ENCODE measurements around the gene YIF1B. TPM values are rescaled to one million over a fixed set of nuclear protein-coding genes. Genes with fewer than 3 reads are reported as not detected.

Gene YIF1B, protein sequence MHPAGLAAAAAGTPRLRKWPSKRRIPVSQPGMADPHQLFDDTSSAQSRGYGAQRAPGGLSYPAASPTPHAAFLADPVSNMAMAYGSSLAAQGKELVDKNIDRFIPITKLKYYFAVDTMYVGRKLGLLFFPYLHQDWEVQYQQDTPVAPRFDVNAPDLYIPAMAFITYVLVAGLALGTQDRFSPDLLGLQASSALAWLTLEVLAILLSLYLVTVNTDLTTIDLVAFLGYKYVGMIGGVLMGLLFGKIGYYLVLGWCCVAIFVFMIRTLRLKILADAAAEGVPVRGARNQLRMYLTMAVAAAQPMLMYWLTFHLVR
- 10 to 100 TPM; 54.9 to 60.0 TPM for total RNA-seq

DNA sequence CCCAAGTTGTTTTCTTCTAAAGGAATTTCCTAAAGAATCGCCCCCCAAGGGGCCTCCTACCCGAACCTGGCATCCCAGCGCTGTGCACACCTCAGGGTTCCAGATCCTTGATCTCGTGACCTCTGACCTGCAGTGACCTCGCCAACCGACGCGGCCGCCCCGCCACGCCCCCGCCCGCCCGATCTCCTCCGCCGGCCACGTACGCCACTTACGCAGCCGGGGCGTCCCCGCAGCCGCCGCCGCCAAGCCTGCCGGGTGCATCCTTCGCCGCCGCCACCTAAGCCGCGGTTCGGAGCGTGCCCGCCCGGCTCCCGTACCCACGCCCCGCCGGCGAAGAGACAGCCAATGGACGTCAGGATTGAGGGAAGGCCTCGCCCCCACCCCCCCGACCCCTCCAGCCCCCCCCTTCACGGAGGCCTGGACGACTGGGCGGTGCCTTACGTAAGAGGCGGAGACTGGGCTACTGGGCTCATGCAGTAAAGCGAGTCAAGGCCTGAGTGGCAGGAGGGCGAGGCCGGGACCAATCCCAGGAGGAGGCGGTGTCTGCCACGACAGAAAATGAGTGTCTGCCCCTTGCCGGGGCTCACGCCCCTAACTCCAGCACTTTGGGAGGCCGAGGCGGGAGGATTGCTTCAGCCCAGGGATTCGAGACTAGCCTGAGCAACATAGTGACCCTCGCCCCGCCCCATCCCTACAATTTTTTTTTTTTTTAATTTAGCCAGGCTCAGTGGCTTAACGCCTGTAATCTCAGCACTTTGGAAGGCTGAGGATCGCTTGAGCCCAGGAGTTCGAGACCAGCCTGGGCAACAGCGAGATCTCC, at the start of gene YIF1B:
YIF1B (minus strand) TSS at position 291 of the 820 bp plus-strand sequence; CDS start at position 261, 30 bp downstream.

DNA sequence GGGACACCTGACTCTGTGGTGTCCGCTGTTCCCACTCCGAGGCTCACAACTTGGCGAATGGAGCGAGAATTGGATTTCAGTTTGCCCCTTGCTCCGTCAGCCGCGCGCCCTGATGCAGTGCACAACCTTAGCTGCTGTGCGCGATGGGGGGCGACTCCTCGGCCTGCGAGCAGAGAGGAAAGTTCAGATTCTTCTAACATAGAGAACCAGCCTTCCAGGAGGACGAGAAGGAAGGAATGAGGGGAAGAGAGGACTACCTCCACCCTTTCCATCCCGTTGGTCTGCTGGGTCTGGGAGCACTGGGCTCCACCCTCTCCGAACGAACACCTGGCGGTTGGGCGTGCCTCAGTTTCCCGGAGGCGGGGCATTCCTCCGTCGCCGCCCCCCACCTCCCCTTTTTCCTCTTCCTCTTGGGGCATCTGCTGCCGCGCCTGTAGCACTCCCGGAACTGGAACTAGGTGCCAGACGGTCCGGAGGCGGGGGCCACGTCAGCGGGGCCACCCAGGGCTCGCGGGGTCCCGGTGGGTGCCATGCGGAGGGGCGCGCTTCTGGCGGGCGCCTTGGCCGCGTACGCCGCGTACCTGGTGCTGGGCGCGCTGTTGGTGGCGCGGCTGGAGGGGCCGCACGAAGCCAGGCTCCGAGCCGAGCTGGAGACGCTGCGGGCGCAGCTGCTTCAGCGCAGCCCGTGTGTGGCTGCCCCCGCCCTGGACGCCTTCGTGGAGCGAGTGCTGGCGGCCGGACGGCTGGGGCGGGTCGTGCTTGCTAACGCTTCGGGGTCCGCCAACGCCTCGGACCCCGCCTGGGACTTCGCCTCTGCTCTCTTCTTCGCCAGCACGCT, 3.9 kb upstream of the YIF1B start, which contains the start of gene KCNK6:
KCNK6 (plus strand) TSS at position 425 of the 838 bp plus-strand sequence; CDS start at position 531, 106 bp downstream.

DNA sequence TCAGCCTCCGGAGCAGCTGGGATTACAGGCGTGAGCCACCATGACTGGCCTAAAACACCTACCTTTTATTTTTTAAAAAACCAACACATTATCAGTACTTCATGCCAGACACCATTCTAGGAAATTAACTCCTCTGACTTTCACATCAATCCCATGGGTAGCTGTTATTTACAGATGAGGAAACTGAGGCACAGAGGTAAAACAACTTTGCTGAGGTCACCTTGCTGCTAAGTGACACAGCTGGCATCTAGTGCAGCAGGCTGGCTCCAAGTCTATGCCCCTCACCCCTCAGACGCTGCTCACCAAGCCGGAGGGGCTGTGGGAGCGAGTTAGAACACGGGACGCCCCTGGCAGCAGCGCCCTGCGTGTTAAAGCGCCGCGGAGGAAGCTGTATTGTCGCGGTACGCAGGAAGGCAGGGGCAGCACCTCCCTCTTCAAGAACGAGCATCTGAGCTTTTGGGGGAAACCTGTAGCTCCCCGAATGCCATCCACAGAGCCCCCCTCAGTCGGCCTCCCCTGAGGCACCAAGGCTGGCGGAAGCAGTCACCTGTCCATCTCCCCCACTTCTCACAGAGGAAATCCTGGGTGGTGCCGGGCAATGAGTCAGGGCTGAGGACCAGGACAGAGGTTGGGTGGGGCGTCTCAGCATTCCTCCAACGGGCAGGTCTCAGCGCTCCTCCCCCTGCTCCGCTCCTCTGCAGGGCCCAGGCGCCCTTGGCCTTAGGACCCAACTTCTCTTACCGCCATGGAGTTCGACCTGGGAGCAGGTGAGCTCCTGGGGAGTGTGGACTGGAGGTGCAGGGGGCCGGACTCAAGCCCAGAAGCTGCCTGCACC, 12.0 kb downstream of the YIF1B start, which contains the start of gene C19orf33:
C19orf33 (plus strand) TSS at position 735 of the 835 bp plus-strand sequence; CDS start at position 746, 11 bp downstream.

DNA sequence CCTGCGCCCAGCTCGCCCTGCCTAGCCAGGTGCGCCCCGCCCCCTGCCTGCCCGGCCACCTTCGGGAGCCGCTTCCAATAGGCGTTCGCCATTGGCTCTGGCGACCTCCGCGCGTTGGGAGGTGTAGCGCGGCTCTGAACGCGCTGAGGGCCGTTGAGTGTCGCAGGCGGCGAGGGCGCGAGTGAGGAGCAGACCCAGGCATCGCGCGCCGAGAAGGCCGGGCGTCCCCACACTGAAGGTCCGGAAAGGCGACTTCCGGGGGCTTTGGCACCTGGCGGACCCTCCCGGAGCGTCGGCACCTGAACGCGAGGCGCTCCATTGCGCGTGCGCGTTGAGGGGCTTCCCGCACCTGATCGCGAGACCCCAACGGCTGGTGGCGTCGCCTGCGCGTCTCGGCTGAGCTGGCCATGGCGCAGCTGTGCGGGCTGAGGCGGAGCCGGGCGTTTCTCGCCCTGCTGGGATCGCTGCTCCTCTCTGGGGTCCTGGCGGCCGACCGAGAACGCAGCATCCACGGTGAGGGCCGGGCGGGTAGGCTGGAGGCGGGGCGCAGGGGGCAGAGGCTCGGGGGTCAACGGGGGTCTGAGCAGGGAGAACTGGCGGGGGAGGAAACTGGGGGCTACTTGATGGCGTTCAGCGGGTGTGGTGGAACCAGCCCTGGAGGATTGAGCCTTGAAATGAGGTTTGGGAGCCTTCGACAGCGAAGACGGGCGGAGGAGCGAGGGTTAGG, 51.1 kb downstream of the YIF1B start, which contains the start of gene SPINT2:
SPINT2 (plus strand) TSS at position 88 of the 727 bp plus-strand sequence; CDS start at position 408, 320 bp downstream.

Other genes starting within 250 kb of the YIF1B start
- 1 to 10 TPM in 1 of 2 experiments, under 1 TPM in 1; 0.51 to 1.0 TPM for gene DPF1, start 91.7 kb downstream of the YIF1B start, total RNA-seq
- not detected for gene PPP1R14A, start 59.6 kb downstream of the YIF1B start, total RNA-seq
- 10 to 100 TPM; 12.6 to 12.7 TPM for gene SPINT2, start 51.4 kb downstream of the YIF1B start, total RNA-seq
- not detected for gene C19orf33, start 11.7 kb downstream of the YIF1B start, total RNA-seq
- 10 to 100 TPM; 13.5 to 14.5 TPM for gene KCNK6, start 3.9 kb upstream of the YIF1B start, total RNA-seq
- gene CATSPERG, start 19.9 kb upstream of the YIF1B start, total RNA-seq = 1 to 10 TPM; 4.4 to 4.7 TPM
- 100 to 1,000 TPM; 143 to 145 TPM for gene PSMD8, start 58.6 kb upstream of the YIF1B start, total RNA-seq
- under 1 TPM; 0.12 to 0.18 TPM for gene GGN, start 72.1 kb upstream of the YIF1B start, total RNA-seq
- gene SPRED3, start 72.8 kb upstream of the YIF1B start, total RNA-seq = 1 to 10 TPM; 1.8 to 2.6 TPM
- gene FAM98C, start 87.1 kb upstream of the YIF1B start, total RNA-seq = 10 to 100 TPM; 29.4 to 32.9 TPM
- 1 to 10 TPM; 1.0 to 1.4 TPM for gene RASGRP4, start 110.3 kb upstream of the YIF1B start, total RNA-seq
- 1 to 10 TPM; 1.2 to 1.8 TPM for gene RYR1, start 117.7 kb upstream of the YIF1B start, total RNA-seq

Measured in activated naive CD4-positive, alpha-beta T cell treated with anti-CD3 and anti-CD28 coated beads, Interleukin-2, amount 10 ng/mL, durations not matched to agents 5 hours and 36 hours (primary cell).